GM23248 (cell line): ENCODE results near the gene LRRK2.
"Not testable (repeated sequence)": the region's sequence is repeated elsewhere in the genome, so short reads cannot be mapped to it uniquely, and the experiment has no call there.

Experiments
- EZH2 ChIP-seq: fragments of 200-600 bp; sonication (generic); IDR thresholded peaks from 2 replicates; pipeline ENCODE4 v1.6.1; 2018; ENCODE audit warnings: antibody characterized with exemption, mild to moderate bottlenecking; ENCODE audit not compliant: insufficient read depth, poor library complexity, severe bottlenecking
- EZH2phosphoT487 ChIP-seq: fragments of 200-600 bp; sonication (generic); IDR thresholded peaks from 2 replicates; pipeline ENCODE4 v1.6.1; 2018; ENCODE audit warnings: antibody characterized with exemption, moderate library complexity, mild to moderate bottlenecking, low read depth; ENCODE audit not compliant: insufficient read depth

GRCh38 chr12:40250652-40251051 is 25.9 kb downstream of the LRRK2 start:
- not testable (repeated sequence) for TF ChIP-seq EZH2phosphoT487, EZH2
